ENCODE measurements around the gene CBX6.

Gene CBX6

DNA sequence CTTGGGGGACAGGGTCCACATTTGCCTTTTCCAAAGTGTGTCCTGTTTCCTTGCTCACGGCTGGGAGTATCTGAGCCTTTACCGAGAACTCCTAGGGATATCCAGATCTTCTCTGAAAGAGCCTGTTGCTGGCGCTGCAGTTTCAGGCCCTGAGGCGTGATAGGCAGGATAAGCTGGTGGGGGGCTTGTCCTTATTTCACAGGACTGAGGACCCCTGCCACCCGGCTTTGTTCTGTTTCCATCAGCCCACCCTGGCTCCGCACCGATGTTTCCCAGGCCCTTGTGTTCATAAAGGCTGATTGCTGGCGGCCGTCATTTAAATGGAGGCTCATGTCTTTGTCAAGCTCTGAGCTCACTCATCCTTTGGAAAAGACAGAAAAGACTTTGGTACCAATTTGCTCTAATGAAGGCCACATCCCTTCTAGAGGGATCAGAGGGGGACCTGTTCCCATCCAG is 18.8 kb downstream of the CBX6 start:
- H2AFZ ChIP-seq (ENCODE audit: low read depth, low read length) = no peak overlapping the region
- no peak for TF ChIP-seq EZH2phosphoT487 (IDR thresholded peaks at IDR 0.05; ENCODE audit: low read depth)
- TF ChIP-seq, protein P1, sequence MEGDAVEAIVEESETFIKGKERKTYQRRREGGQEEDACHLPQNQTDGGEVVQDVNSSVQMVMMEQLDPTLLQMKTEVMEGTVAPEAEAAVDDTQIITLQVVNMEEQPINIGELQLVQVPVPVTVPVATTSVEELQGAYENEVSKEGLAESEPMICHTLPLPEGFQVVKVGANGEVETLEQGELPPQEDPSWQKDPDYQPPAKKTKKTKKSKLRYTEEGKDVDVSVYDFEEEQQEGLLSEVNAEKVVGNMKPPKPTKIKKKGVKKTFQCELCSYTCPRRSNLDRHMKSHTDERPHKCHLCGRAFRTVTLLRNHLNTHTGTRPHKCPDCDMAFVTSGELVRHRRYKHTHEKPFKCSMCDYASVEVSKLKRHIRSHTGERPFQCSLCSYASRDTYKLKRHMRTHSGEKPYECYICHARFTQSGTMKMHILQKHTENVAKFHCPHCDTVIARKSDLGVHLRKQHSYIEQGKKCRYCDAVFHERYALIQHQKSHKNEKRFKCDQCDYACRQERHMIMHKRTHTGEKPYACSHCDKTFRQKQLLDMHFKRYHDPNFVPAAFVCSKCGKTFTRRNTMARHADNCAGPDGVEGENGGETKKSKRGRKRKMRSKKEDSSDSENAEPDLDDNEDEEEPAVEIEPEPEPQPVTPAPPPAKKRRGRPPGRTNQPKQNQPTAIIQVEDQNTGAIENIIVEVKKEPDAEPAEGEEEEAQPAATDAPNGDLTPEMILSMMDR (IDR thresholded peaks at IDR 0.05; ENCODE audit: low read depth, low read length) = no peak
- H3K4me3 ChIP-seq (ENCODE audit: low read length) = no peak overlapping the region
- no peak overlapping the region for H3K9ac ChIP-seq (ENCODE audit: low read length)
- H3K4me1 ChIP-seq (ENCODE audit: low read length) = no peaks in the 10 kb centered on the region
- H3K9me3 ChIP-seq (ENCODE audit: insufficient read depth, low read length) = no peaks in the 10 kb centered on the region
- no peak overlapping the region for H3K4me2 ChIP-seq (ENCODE audit: low read length)
- peaks cover 67% of the 10 kb centered on the region for H3K27me3 ChIP-seq (ENCODE audit: low read depth, low read length)
- H3K79me2 ChIP-seq (ENCODE audit: low read length) = no peaks in the 10 kb centered on the region
- no peaks in the 10 kb centered on the region for H4K20me1 ChIP-seq (ENCODE audit: insufficient read depth, low read length)
- no peaks in the 10 kb centered on the region for H3K36me3 ChIP-seq (replicated peaks; ENCODE audit: low read depth, low read length)
- H3K27ac ChIP-seq (ENCODE audit: low read length) = no peak overlapping the region

DNA sequence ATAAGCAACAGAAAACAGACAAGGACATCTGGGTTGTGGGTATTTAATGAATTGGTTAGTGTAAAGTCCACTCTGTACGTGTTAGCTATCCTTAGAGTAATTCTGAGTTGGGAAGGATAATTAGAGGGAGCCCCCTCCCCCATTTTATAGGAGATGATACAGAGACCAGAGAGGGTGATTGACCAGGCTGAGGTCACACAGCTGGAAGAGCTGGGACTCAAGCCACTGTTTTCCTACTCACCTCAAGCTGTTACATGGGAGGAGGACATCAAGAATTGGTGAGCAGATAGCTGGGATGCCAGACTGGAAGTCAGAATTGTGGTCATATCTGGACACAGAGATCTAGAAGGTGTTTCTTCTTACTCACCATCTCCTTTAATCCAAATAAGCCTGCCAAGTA is 19.5 kb downstream of the CBX6 start:
- no peaks in the 10 kb centered on the region for H4K20me1 ChIP-seq (ENCODE audit: insufficient read depth, low read length)
- H3K4me2 ChIP-seq (ENCODE audit: low read length) = no peak overlapping the region
- no peak overlapping the region for H3K27ac ChIP-seq (ENCODE audit: low read length)
- peaks cover 67% of the 10 kb centered on the region for H3K27me3 ChIP-seq (ENCODE audit: low read depth, low read length)
- H2AFZ ChIP-seq (ENCODE audit: low read depth, low read length) = no peak overlapping the region
- TF ChIP-seq, protein P1 (IDR thresholded peaks at IDR 0.05; ENCODE audit: low read depth, low read length) = no peak
- no peak for TF ChIP-seq EZH2phosphoT487 (IDR thresholded peaks at IDR 0.05; ENCODE audit: low read depth)
- no peak overlapping the region for H3K4me3 ChIP-seq (ENCODE audit: low read length)
- H3K4me1 ChIP-seq (ENCODE audit: low read length) = no peaks in the 10 kb centered on the region
- H3K9ac ChIP-seq (ENCODE audit: low read length) = no peak overlapping the region
- H3K36me3 ChIP-seq (replicated peaks; ENCODE audit: low read depth, low read length) = no peaks in the 10 kb centered on the region
- no peaks in the 10 kb centered on the region for H3K9me3 ChIP-seq (ENCODE audit: insufficient read depth, low read length)
- H3K79me2 ChIP-seq (ENCODE audit: low read length) = no peaks in the 10 kb centered on the region

DNA sequence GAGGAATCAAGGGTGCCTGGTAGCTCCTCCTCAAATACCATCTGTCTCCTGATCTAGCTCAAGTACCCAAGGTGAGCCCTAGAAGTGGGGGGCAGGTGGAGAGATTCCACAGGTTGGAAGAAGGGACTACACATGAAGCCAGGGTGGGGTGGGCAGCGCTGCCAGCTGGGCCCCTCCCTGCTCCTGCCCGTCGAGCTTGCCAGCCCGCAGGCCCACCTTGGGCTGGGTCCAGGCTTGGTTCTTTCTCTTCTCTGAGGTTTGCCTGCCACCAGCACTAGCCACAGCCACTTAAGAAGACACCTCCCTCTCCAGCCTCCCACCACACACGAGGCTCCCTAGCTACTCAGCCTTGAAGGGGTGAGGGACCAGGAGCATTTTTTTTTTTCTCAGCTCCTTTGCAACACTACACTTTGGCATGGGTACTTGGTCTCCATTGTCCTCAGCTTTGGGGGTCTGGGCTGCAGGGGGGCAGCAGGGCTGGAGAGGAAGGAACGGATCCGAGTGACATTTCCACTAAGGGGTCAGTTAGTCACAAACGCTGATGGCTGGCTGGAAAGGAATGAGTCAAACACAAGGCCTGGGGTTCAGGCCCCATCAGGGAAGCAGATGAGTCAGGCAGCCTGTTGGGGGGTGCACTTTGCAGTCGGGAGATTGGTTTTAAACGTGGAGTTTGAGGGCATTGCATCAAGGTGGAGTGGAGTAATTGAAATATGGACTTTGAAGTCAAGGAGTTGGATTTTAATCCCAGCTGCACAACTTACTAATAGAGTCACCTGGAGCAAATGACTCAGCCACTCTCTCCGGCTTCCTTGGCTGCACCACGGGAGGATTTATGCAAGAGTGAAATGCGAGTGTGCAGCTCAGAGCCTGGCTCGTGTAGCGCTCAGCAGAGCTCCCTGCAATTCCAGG is 20.8 kb downstream of the CBX6 start:
- no peak overlapping the region for H3K27ac ChIP-seq (ENCODE audit: low read length)
- no peaks in the 10 kb centered on the region for H3K9me3 ChIP-seq (ENCODE audit: insufficient read depth, low read length)
- TF ChIP-seq EZH2phosphoT487 (IDR thresholded peaks at IDR 0.05; ENCODE audit: low read depth) = no peak
- TF ChIP-seq, protein P1 (IDR thresholded peaks at IDR 0.05; ENCODE audit: low read depth, low read length) = no peak
- H3K4me3 ChIP-seq (ENCODE audit: low read length) = no peak overlapping the region
- no peaks in the 10 kb centered on the region for H3K79me2 ChIP-seq (ENCODE audit: low read length)
- no peak overlapping the region for H2AFZ ChIP-seq (ENCODE audit: low read depth, low read length)
- H3K9ac ChIP-seq (ENCODE audit: low read length) = no peak overlapping the region
- no peak overlapping the region for H3K4me2 ChIP-seq (ENCODE audit: low read length)
- no peaks in the 10 kb centered on the region for H3K36me3 ChIP-seq (replicated peaks; ENCODE audit: low read depth, low read length)
- peaks cover 64% of the 10 kb centered on the region for H3K27me3 ChIP-seq (ENCODE audit: low read depth, low read length)
- H4K20me1 ChIP-seq (ENCODE audit: insufficient read depth, low read length) = no peaks in the 10 kb centered on the region
- no peaks in the 10 kb centered on the region for H3K4me1 ChIP-seq (ENCODE audit: low read length)

DNA sequence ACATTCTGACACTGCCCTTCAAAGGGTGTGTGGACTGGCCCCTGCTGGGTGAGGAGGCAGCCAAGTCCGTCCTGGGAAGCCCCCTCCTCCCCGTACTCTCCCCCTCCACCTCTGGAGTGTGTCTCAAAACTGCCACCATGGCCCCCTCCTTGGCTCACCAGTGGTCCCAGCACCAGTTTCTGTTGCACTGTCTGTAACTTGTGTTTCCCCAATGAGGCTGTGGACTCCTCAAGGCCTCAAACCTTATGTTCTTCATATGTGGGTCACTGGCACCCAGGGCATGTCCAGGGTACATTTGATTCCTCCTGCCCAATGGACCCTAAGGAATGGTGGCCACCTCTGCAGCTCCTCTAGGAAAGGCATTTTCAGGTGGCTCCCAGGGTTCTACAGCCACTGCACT is 21.6 kb downstream of the CBX6 start:
- no peaks in the 10 kb centered on the region for H4K20me1 ChIP-seq (ENCODE audit: insufficient read depth, low read length)
- H3K4me3 ChIP-seq (ENCODE audit: low read length) = no peak overlapping the region
- H3K9me3 ChIP-seq (ENCODE audit: insufficient read depth, low read length) = no peaks in the 10 kb centered on the region
- no peak overlapping the region for H3K9ac ChIP-seq (ENCODE audit: low read length)
- TF ChIP-seq, protein P1 (IDR thresholded peaks at IDR 0.05; ENCODE audit: low read depth, low read length) = no peak
- no peak for TF ChIP-seq EZH2phosphoT487 (IDR thresholded peaks at IDR 0.05; ENCODE audit: low read depth)
- no peak overlapping the region for H3K27ac ChIP-seq (ENCODE audit: low read length)
- H3K4me2 ChIP-seq (ENCODE audit: low read length) = no peak overlapping the region
- peaks cover 57% of the 10 kb centered on the region for H3K27me3 ChIP-seq (ENCODE audit: low read depth, low read length)
- no peak overlapping the region for H2AFZ ChIP-seq (ENCODE audit: low read depth, low read length)
- H3K4me1 ChIP-seq (ENCODE audit: low read length) = no peaks in the 10 kb centered on the region
- H3K36me3 ChIP-seq (replicated peaks; ENCODE audit: low read depth, low read length) = no peaks in the 10 kb centered on the region
- no peaks in the 10 kb centered on the region for H3K79me2 ChIP-seq (ENCODE audit: low read length)
